ENCODE measurements around the gene ADAMTSL1.

DNA sequence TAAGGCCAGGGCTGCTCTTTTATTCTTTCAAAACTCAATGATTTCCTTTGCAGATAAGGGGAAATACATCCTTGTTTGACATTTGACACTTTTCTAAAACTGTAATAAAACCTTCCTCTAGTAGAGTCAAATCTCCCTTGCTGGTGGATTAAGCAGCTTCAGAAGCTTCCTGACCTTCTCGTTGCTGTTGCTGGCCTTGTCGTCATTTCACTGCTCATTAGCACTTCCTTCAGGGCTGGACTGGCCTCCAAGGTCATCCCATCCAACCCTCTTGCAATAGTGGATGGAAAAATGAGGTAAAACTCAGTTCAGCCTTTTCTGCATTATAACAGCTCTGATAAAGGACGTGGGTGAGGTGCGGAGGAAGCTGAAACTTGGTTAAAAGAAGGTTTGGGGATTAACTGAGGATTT is 1.1 kb upstream of the ADAMTSL1 start:
- TF ChIP-seq RAD21 (CRISPR knock-in tag; IDR thresholded peaks at IDR 0.05) (no peak), FOXJ3 (CRISPR knock-in tag; IDR thresholded peaks at IDR 0.05; ENCODE audit: borderline replicate concordance) (no peak), JUN (CRISPR knock-in tag; IDR thresholded peaks at IDR 0.05) (no peak), CCAR2 (optimal IDR thresholded peaks at IDR 0.05; ENCODE audit: low read depth, low read length) (no peak)
- TF ChIP-seq, protein P1, sequence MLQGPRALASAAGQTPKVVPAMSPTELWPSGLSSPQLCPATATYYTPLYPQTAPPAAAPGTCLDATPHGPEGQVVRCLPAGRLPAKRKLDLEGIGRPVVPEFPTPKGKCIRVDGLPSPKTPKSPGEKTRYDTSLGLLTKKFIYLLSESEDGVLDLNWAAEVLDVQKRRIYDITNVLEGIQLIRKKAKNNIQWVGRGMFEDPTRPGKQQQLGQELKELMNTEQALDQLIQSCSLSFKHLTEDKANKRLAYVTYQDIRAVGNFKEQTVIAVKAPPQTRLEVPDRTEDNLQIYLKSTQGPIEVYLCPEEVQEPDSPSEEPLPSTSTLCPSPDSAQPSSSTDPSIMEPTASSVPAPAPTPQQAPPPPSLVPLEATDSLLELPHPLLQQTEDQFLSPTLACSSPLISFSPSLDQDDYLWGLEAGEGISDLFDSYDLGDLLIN (CRISPR knock-in tag; IDR thresholded peaks at IDR 0.05; ENCODE audit: borderline replicate concordance): no peak

Measured in HepG2 (cell line).